Stimulated activated CD4-positive, alpha-beta T cell treated with anti-CD3 and anti-CD28 coated beads, Interleukin-1b, Interleukin-23, amount 100 ng/mL, for 48 hours (primary cell): ENCODE results near the gene SLC7A11.

Experiments
- DNase-seq: peaks from one replicate; pipeline ENCODE4 v3.0.0-alpha.2; 2020

Gene SLC7A11

DNA sequence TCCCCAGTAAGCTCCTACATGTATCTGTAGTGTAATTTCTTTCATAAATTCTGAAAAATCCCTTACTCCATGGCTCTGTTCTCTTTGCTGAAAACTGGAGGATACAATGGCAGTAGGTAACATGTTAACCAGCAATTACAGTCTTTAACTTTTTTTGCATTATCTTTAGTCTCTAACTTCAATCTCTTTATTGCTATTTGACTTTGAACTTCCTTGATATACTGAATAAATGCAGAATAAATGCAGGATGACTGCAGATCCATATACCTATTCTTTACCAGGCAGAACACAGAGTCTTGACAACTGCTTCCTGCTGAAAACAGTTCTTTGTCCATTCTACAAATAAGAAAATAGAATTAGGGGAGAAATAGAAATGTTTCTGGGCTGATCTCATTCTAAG lies 101.3 kb downstream of the SLC7A11 start:
- no peak for DNase-seq

- no peak for DNase-seq
These were observed 103.4 kb downstream of the SLC7A11 start for GRCh38 chr4:138138774-138139173.

- no peak for DNase-seq
These were observed 106.5 kb downstream of the SLC7A11 start for GRCh38 chr4:138135610-138136009.

- no peak for DNase-seq
These were observed 123.9 kb downstream of the SLC7A11 start for GRCh38 chr4:138118270-138118669.

DNA sequence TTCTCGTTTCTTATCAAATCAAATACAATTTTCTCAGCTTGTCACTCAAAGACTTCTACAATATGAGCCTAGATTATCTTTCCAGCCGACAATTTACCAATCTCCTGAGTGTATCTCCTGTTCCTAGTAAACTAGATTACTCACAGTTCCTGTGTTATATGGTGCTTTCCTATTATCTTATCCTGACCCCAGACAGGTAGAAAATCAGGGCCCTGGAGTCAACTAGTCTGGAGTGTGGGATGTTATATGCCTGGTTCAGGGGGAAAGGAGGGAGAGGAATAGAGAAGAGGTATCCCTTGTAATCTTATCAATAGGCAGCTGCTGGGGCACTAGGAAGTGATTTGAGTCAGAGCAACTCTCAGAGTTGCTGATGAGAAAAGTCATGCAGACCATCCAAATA lies 127.1 kb downstream of the SLC7A11 start:
- no peak for DNase-seq

DNA sequence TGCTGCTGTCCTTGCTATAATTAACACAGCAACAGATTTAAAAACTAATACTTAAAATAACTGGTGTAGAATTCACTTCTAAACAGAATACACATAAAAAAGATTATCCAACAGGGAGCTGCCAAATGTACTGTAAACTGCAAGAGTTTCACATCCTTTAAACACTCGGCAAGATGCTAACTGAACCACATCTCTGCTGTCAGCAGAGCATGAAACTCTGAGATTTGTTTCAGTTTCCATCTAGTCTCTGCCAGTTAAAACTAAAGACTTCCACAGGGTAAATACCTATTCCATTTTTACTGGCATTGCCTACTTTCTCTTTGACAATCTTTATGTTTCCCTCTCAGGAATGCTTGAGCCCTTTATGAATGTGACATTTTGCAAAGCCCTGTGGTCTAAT lies 127.7 kb downstream of the SLC7A11 start:
- no peak for DNase-seq
